Dendritic cell treated with granulocyte-macrophage colony-stimulating factor and Interleukin-4, amounts not matched to agents 40 ng/mL and 50 ng/mL, for 4 days (primary cell): ENCODE measurements around the gene CSGALNACT2.
"Not testable (repeated sequence)": the region's sequence is repeated elsewhere in the genome, so short reads cannot be mapped to it uniquely, and the experiment has no call there.

Source experiments
- H3K27ac Mint-ChIP-seq: one replicate; pipeline ENCODE4 v1.8.0; 2022; ENCODE audit warnings: mild to moderate bottlenecking, mixed read lengths
- H3K27me3 Mint-ChIP-seq: one replicate; pipeline ENCODE4 v1.8.0; 2022; ENCODE audit warnings: mild to moderate bottlenecking, mixed read lengths
- H3K36me3 Mint-ChIP-seq: one replicate; pipeline ENCODE4 v1.8.0; 2022; ENCODE audit warnings: low read depth, mixed read lengths
- H3K4me1 Mint-ChIP-seq: one replicate; pipeline ENCODE4 v1.8.0; 2022; ENCODE audit warnings: low read depth, mixed read lengths
- H3K4me3 Mint-ChIP-seq: one replicate; pipeline ENCODE4 v1.8.0; 2022; ENCODE audit warnings: mild to moderate bottlenecking, moderate library complexity, mixed read lengths
- H3K9me3 Mint-ChIP-seq: one replicate; pipeline ENCODE4 v1.8.0; 2022; ENCODE audit warnings: mixed read lengths
- intact Hi-C: fragments of 100-400 bp; cut with micrococcal nuclease; formaldehyde crosslinking; loops from one replicate; pipeline ENCODE4 v1.15.0; 2022

Gene CSGALNACT2

DNA sequence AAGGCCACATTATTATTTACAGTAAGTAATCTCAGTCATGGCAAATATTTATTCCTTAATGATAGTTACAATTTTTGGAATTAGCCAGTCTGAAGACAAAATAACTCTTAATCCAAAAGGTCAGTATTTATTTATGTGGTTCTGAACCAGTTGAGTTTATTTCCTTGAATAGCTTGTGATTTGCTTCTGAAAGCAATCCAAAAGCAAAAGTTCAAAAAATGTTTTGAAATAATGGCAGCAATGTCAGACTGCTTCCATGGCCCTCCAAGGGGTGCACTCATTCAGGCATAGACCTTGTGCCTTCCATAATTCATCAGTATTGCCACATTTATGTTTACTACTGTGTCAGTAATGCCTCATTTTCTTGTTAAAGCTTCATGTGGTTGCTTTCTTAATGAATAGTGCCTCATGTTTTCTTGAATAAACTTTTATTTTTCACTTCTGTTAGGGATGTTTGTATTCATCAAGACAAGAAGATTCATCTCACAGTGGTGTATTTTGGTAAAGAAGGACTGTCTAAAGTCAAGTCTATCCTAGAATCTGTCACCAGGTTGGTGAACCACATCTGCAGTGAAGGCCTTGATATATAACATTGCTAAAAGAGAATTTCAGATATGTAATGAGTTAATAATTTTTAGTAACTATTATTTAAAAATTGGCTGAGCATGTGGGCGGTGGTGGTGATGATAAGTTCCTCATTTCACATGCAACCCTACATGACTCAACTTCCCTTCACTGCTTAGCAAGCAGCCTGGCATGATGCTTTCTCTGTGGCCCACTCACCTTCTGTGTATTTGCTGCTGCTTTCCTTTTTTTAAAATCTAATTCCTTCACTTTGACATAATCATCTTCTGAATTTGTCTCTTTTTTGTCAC lies 22.0 kb downstream of the CSGALNACT2 start:
- intact Hi-C loops: loop anchor here (10.0 kb wide), 1 partner anchor 355 kb away; no protein-coding TSS in a partner anchor
- H3K27me3 Mint-ChIP-seq: no peaks in the 10 kb centered on the region
- H3K9me3 Mint-ChIP-seq: no peaks in the 10 kb centered on the region
- H3K27ac Mint-ChIP-seq: peak overlapping the region; percentile 80
- H3K4me3 Mint-ChIP-seq: peak overlapping the region; percentile 30
- H3K36me3 Mint-ChIP-seq: peaks cover 75% of the 10 kb centered on the region
- peaks cover 60% of the 10 kb centered on the region for H3K4me1 Mint-ChIP-seq

DNA sequence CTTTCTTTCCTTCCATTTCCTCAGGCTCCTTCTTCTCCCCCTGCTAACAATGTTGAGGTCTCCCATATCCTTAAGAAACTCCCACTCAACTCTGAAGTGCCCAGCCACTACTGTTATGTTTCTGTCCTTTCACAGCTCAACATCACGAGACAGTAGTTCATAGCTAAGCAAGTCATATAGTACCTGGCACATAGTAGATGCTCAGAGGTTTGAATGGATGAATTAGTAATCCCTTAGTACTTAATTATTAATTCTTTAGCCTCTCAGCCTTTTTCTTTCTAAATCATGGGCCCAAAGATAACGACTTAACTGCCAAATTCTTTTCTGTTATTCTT lies 22.6 kb downstream of the CSGALNACT2 start:
- Mint-ChIP-seq H3K27ac (peak overlapping the region; percentile 80), H3K27me3 (no peaks in the 10 kb centered on the region), H3K36me3 (peaks cover 73% of the 10 kb centered on the region), H3K9me3 (no peaks in the 10 kb centered on the region), H3K4me3 (peak overlapping the region; percentile 30), H3K4me1 (peaks cover 55% of the 10 kb centered on the region)
- intact Hi-C loops: loop anchor here (10.0 kb wide), 1 partner anchor 356 kb away; no protein-coding TSS in a partner anchor

DNA sequence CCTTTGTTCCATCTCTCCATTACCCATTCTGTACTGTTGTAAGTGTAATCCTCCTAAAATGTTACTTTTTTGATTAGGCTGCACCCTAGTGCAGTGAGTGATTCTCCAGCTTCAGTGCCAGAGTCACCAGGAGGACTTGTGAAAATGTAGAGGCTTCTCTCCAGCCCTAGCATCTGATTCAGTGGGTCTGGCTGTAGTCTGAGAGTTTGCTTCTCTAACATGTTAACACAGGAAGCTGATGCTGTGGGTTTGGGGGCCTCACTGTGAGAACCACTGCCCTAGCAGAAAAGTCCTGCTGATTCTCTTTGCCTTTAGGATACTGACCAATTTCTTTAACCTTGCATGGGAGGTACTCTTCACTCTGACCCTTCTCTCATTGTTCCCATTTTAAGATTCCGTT lies 24.4 kb downstream of the CSGALNACT2 start:
- peak overlapping the region; percentile 80 for H3K27ac Mint-ChIP-seq
- intact Hi-C loops: loop anchor here (10.0 kb wide), 1 partner anchor 358 kb away; no protein-coding TSS in a partner anchor
- peaks cover 64% of the 10 kb centered on the region for H3K36me3 Mint-ChIP-seq
- H3K27me3 Mint-ChIP-seq: no peaks in the 10 kb centered on the region
- H3K4me3 Mint-ChIP-seq: no peak overlapping the region
- no peaks in the 10 kb centered on the region for H3K9me3 Mint-ChIP-seq
- H3K4me1 Mint-ChIP-seq: peaks cover 43% of the 10 kb centered on the region

DNA sequence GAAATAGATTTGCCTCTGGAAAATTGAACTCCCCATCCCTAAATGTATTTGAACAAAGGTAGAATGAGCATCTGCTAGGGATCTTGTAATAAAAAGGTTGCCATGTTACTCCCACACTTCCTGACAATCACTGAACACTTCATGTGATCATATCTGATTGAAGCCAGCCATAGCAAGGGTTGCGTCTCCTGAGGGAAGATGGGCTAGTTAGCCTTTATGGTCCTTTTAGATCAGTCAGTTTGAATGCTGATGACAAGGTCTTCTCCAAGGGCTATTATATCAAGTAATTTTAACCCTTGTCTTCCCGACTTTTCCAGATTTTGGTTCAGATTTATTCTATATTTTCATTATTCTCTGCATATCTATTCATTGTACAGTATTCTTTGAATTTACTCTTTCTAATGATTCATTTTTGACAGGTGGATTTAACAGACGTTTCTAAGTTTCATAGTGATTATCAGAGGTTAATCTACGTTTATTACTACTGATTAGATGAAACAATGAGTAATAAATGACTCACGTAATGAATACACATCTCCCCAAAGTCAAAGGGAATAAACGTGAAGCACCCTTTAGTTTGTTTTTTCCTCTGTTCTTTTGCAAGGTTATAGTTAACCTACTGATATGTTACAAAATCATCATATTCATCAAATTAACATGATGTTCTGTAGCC lies 28.1 kb downstream of the CSGALNACT2 start:
- H3K36me3 Mint-ChIP-seq: peaks cover 89% of the 10 kb centered on the region
- H3K4me1 Mint-ChIP-seq: peaks cover 52% of the 10 kb centered on the region
- H3K27me3 Mint-ChIP-seq: no peaks in the 10 kb centered on the region
- H3K27ac Mint-ChIP-seq: no peak overlapping the region
- H3K9me3 Mint-ChIP-seq: no peaks in the 10 kb centered on the region
- H3K4me3 Mint-ChIP-seq: no peak overlapping the region
- intact Hi-C loops: loop anchor here (10.0 kb wide), 1 partner anchor 362 kb away; no protein-coding TSS in a partner anchor

DNA sequence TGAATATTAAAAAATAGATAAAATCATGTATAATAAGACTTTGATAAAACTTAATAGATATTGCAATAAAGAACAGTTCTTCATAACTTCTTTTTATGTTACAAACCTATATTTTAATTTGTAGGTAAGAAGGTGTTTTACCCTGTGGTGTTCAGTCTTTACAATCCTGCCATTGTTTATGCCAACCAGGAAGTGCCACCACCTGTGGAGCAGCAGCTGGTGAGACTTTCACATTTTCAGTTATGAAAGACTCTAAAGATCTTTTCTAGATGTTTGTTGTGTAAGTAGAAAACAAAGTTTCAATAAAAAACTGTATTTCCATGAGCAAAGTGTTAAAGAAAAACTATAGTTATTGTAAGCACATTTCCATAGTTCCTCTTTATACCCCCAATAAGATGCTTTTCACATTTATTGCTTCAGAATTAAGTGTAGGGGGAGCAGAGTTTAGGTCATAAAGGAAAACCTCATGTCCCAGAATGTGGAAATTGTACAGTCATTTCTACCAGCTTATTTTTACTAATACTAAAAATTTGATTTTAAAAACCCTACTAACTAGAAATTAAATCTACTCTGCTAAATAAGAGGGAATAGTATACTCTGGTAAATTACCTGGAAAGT lies 28.7 kb downstream of the CSGALNACT2 start:
- no peak overlapping the region for H3K4me3 Mint-ChIP-seq
- H3K27ac Mint-ChIP-seq: no peak overlapping the region
- no peaks in the 10 kb centered on the region for H3K9me3 Mint-ChIP-seq
- peaks cover 89% of the 10 kb centered on the region for H3K36me3 Mint-ChIP-seq
- H3K4me1 Mint-ChIP-seq: peaks cover 45% of the 10 kb centered on the region
- H3K27me3 Mint-ChIP-seq: no peaks in the 10 kb centered on the region
- intact Hi-C loops: loop anchor here (10.0 kb wide), 1 partner anchor 362 kb away; no protein-coding TSS in a partner anchor

DNA sequence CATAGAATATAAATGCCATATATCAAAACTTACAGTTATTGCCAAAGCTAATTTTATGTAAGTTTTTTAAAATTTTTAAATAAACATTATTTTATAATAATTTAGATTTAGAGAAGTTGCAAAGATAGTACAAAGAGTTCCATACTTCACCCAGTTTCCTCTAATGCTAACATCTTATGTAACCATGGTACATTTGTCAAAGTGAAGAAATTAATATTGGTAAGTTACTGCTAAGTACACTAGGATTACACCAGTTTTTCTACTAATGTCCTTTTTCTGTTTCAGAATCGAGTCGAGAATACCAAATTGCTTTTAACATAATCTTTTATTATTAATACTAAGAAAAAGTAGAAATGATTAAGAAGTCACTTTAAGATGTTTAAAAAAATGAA lies 29.2 kb downstream of the CSGALNACT2 start:
- intact Hi-C loops: loop anchor here (10.0 kb wide), 1 partner anchor 363 kb away; no protein-coding TSS in a partner anchor
- peaks cover 42% of the 10 kb centered on the region for H3K4me1 Mint-ChIP-seq

DNA sequence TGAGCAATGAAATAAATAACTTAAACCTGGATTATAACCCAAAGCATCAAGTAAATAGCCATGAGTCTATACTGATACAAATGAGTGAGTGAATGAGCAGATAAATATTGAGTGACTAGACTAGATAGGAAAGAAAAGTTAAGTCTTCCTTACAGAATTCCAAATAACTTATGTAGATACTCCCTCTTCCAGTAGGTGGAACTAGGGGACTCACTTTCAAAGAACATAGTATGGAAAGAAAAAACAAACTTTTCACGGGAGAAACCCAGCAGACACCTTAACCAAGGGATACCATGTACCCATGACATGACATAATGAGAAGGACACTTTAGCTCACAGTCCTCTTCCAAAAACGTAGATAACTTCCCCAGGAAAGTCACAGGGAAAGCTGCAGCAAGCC lies 32.2 kb downstream of the CSGALNACT2 start:
- intact Hi-C loops: no loop called here
- no peaks in the 10 kb centered on the region for H3K9me3 Mint-ChIP-seq
- H3K27me3 Mint-ChIP-seq: no peaks in the 10 kb centered on the region
- H3K36me3 Mint-ChIP-seq: peaks cover 89% of the 10 kb centered on the region
- peak overlapping the region; percentile 59 for H3K27ac Mint-ChIP-seq
- no peak overlapping the region for H3K4me3 Mint-ChIP-seq
- peaks cover 36% of the 10 kb centered on the region for H3K4me1 Mint-ChIP-seq

More for the DNA sequence above, 29.2 kb downstream of the CSGALNACT2 start:
- Mint-ChIP-seq H3K36me3 (peaks cover 89% of the 10 kb centered on the region), H3K27me3 (no peaks in the 10 kb centered on the region), H3K4me3 (no peak overlapping the region), H3K27ac (no peak overlapping the region), H3K9me3 (no peaks in the 10 kb centered on the region)

DNA sequence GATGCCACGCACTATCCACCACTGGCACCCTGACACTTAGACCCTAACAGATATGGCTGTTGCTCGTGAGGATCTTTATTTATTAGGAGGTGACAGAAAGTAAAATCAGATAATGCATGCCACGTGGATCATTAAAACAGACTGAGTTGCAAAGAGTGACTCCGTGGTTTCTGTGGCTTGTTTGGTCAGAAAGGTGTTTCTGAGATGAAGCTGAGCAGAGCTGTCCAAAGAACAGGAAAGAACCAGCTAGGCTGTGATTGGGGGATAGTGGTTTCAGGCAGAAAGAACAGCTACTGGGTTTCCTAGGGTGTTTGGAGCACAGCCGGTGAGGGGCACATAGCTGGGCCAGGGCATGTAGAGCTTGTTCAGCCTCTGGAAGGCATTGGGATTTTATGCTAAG lies 34.4 kb downstream of the CSGALNACT2 start:
- H3K27me3 Mint-ChIP-seq: no peaks in the 10 kb centered on the region
- H3K27ac Mint-ChIP-seq: peak overlapping the region; percentile 7
- no peaks in the 10 kb centered on the region for H3K9me3 Mint-ChIP-seq
- intact Hi-C loops: no loop called here
- peaks cover 100% of the 10 kb centered on the region for H3K36me3 Mint-ChIP-seq
- H3K4me1 Mint-ChIP-seq: peaks cover 31% of the 10 kb centered on the region
- H3K4me3 Mint-ChIP-seq: no peak overlapping the region

DNA sequence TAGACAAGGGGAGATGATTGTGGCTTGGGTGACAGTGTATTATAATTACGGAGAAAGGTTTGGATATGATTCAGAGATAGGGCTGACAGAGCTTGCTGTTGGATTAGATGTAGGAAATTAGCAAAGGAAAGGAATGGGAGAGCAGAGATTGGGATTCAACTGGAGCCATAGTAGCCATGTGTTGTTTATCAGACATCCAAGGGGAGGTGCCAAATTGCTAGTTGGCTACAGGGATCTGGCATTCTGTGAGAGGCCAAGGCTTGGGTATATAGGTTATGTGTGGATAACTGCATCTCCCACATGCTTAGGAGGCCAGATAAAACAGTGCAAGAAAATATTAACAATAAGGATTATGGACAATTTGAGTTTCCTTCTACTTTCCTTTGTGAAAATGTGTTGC lies 34.9 kb downstream of the CSGALNACT2 start:
- no peaks in the 10 kb centered on the region for H3K9me3 Mint-ChIP-seq
- peaks cover 31% of the 10 kb centered on the region for H3K4me1 Mint-ChIP-seq
- H3K36me3 Mint-ChIP-seq: peaks cover 100% of the 10 kb centered on the region
- no peaks in the 10 kb centered on the region for H3K27me3 Mint-ChIP-seq
- H3K4me3 Mint-ChIP-seq: no peak overlapping the region
- intact Hi-C loops: no loop called here
- H3K27ac Mint-ChIP-seq: peak overlapping the region; percentile 7

DNA sequence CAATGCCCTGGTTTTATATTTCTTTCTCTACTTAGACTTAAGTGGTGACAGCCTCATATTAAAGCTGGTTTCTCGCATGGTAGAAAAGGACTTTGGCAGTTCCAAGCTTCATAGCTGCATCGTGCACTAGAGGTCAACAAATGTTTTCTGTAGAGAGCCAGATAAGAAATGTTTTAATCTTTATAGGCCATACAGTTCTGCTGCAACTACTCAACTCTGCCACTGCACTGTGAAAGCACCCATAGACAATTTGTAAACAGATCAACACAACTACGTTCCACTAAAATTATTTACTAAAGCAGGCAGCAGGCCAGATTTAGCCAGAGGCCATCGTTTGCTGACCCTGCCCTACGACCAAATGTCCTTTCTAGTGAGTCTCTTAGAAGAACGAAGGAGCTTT lies 36.7 kb downstream of the CSGALNACT2 start:
- intact Hi-C loops: no loop called here
- Mint-ChIP-seq H3K4me1 (peaks cover 30% of the 10 kb centered on the region), H3K36me3 (peaks cover 100% of the 10 kb centered on the region), H3K4me3 (no peak overlapping the region), H3K27ac (no peak overlapping the region), H3K27me3 (no peaks in the 10 kb centered on the region), H3K9me3 (no peaks in the 10 kb centered on the region)

DNA sequence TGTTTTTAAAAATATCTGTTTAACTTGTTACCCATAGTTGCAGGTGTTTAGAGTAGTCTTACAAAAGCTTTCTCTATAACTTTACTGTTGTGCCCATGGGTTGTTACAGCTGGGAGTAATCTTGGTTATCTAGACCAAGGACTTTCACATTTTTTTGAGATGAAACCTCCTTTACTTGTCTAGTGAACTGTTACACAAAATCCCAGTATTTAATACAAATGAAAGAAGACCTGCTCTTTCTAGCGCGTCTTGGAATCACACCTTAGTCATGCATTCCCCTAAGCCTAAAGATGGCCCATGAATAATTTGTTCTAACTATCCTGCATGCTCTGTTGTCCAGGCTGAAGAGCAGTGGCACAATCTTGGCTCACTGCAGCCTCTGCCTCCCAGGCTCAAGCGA lies 38.0 kb downstream of the CSGALNACT2 start:
- Mint-ChIP-seq H3K27me3 (no peaks in the 10 kb centered on the region), H3K4me1 (peaks cover 19% of the 10 kb centered on the region), H3K36me3 (peaks cover 100% of the 10 kb centered on the region), H3K27ac (no peak overlapping the region), H3K4me3 (no peak overlapping the region), H3K9me3 (no peaks in the 10 kb centered on the region)
- intact Hi-C loops: no loop called here

DNA sequence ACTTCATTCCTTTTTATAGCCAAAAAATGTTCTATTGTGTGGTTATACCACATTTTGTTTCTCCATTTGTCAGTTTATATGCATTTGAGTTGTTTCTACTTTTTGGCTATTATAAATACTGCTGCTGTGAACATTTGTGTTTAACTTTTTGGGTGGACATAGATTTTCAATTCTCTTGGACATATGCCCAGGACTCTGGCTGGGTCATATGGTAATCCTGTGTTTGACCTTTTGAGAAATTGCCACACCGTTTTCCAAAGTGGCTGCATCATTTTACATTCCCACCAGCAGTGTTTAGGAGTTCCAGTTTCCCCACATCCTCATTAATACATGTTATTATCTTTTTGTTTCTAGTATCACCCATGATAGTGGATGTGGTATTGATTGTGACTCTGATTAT lies 39.4 kb downstream of the CSGALNACT2 start:
- Mint-ChIP-seq H3K36me3 (peaks cover 100% of the 10 kb centered on the region), H3K27me3 (no peaks in the 10 kb centered on the region), H3K4me1 (peaks cover 19% of the 10 kb centered on the region), H3K27ac (no peak overlapping the region), H3K9me3 (no peaks in the 10 kb centered on the region), H3K4me3 (no peak overlapping the region)
- intact Hi-C loops: no loop called here

DNA sequence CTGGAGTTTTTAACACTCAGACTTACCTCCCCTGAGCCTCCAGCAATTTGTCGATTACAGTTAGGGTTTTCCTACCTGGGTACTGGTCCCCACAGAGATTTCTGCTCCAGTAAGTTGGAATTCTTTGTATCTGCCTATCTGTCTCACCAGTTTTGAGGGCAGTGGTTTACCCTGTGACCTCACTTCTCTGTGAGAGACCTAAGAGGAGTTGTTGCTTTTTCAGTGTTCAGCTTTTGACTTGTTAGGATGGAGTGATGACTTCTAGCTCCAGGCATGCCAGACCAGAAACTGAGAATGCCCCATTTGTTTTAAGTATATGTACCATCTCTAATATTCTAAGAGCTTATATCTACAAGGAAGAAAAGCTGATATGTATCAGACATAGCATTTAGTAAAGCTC lies 42.9 kb downstream of the CSGALNACT2 start:
- H3K9me3 Mint-ChIP-seq: no peaks in the 10 kb centered on the region
- H3K36me3 Mint-ChIP-seq: peaks cover 90% of the 10 kb centered on the region
- no peaks in the 10 kb centered on the region for H3K27me3 Mint-ChIP-seq
- H3K4me1 Mint-ChIP-seq: peaks cover 13% of the 10 kb centered on the region
- intact Hi-C loops: no loop called here
- H3K27ac Mint-ChIP-seq: no peak overlapping the region
- no peak overlapping the region for H3K4me3 Mint-ChIP-seq

DNA sequence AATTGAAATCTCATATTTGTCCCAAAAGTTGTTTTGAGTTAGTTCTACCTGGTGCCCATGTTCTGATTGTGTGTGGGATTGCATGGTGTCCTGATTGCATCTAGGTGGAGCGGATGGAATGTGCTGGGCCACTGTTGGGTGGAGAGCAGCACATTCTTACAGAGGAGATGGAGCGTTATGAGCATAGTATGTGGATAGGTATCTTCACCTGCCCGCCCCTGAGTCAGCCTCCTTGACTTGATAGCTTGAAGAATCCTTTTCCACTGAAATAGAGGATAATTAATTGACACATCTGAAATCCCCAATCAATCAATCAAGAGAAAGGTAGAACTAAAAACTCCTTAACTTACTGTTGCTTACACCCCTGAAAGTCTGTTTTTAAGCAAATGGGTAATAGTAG lies 45.5 kb downstream of the CSGALNACT2 start:
- H3K4me1 Mint-ChIP-seq, H3K9me3 Mint-ChIP-seq, H3K27me3 Mint-ChIP-seq, intact Hi-C loops, H3K4me3 Mint-ChIP-seq, H3K27ac Mint-ChIP-seq: not testable (repeated sequence)
- peaks cover 90% of the 10 kb centered on the region for H3K36me3 Mint-ChIP-seq
